H9 (cell line): Measurements from ENCODE around the gene UBAC1. TPM values are rescaled to one million over a fixed set of nuclear protein-coding genes. Genes with fewer than 3 reads are reported as not detected.

Experiments used
- DNase-seq: peaks from one replicate; pipeline ENCODE4 v3.0.0-alpha.2; 2017
- H2AFZ ChIP-seq: one replicate; pipeline ENCODE4 v1.6.1; 2013; ENCODE audit warnings: mild to moderate bottlenecking, low read length, control low read depth, moderate library complexity
- H2AK5ac ChIP-seq: 2 replicates; pipeline ENCODE4 v1.6.1; 2013; ENCODE audit warnings: low read length, control low read depth, mixed read lengths; ENCODE audit not compliant: insufficient read length
- H2BK120ac ChIP-seq: one replicate; pipeline ENCODE4 v1.6.1; 2013; ENCODE audit warnings: low read depth, mild to moderate bottlenecking, low read length, control low read depth, inconsistent platforms; ENCODE audit not compliant: poor library complexity, severe bottlenecking
- H2BK12ac ChIP-seq: 2 replicates; pipeline ENCODE4 v1.6.1; 2013; ENCODE audit warnings: low read length, control low read depth, mixed read lengths, low read depth; ENCODE audit not compliant: insufficient read length
- H2BK15ac ChIP-seq: 2 replicates; pipeline ENCODE4 v1.6.1; 2013; ENCODE audit warnings: low read depth, low read length, control low read depth
- H2BK20ac ChIP-seq: one replicate; pipeline ENCODE4 v1.6.1; 2013; ENCODE audit warnings: low read depth, mild to moderate bottlenecking, low read length, control low read depth, inconsistent platforms; ENCODE audit not compliant: poor library complexity, severe bottlenecking
- H2BK5ac ChIP-seq: 2 replicates; pipeline ENCODE4 v1.6.1; 2013; ENCODE audit warnings: low read length, control low read depth, mixed read lengths; ENCODE audit not compliant: insufficient read length
- H3K14ac ChIP-seq: 2 replicates; pipeline ENCODE4 v1.6.1; 2013; ENCODE audit warnings: low read length, control low read depth; ENCODE audit not compliant: insufficient read depth
- H3K18ac ChIP-seq: 2 replicates; pipeline ENCODE4 v1.6.1; 2013; ENCODE audit warnings: low read depth, mild to moderate bottlenecking, mixed read lengths, low read length, control low read depth; ENCODE audit not compliant: insufficient read length
- H3K23ac ChIP-seq: 2 replicates; pipeline ENCODE4 v1.6.1; 2013; ENCODE audit warnings: low read length, control low read depth, mixed read lengths, low read depth; ENCODE audit not compliant: insufficient read length
- H3K23me2 ChIP-seq: 2 replicates; pipeline ENCODE4 v1.6.1; 2013; ENCODE audit warnings: low read depth, mild to moderate bottlenecking, mixed read lengths, low read length, control low read depth; ENCODE audit not compliant: insufficient read length, poor library complexity, severe bottlenecking
- H3K27ac ChIP-seq: 2 replicates; pipeline ENCODE4 v1.5.1; 2013; ENCODE audit warnings: low read length, control low read depth, mixed read lengths, low read depth; ENCODE audit not compliant: insufficient read length
- H3K27me3 ChIP-seq: 2 replicates; pipeline ENCODE4 v1.6.1; 2013; ENCODE audit warnings: low read length, control low read depth, inconsistent platforms; ENCODE audit not compliant: insufficient read depth
- H3K4ac ChIP-seq: 2 replicates; pipeline ENCODE4 v1.6.1; 2013; ENCODE audit warnings: low read depth, mild to moderate bottlenecking, control low read depth, inconsistent platforms, low read length, moderate library complexity
- H3K4me1 ChIP-seq: 2 replicates; pipeline ENCODE4 v1.6.1; 2013; ENCODE audit warnings: low read length, control low read depth, inconsistent platforms; ENCODE audit not compliant: insufficient read depth
- H3K4me2 ChIP-seq: 2 replicates; pipeline ENCODE4 v1.6.1; 2013; ENCODE audit warnings: low read length, control low read depth, mixed read lengths; ENCODE audit not compliant: insufficient read length, insufficient read depth
- H3K56ac ChIP-seq: 2 replicates; pipeline ENCODE4 v1.6.1; 2013; ENCODE audit warnings: low read depth, mild to moderate bottlenecking, mixed read lengths, low read length, control low read depth; ENCODE audit not compliant: insufficient read length
- H3K79me1 ChIP-seq: 2 replicates; pipeline ENCODE4 v1.6.1; 2013; ENCODE audit warnings: low read depth, mild to moderate bottlenecking, moderate library complexity, low read length, control low read depth, inconsistent platforms; ENCODE audit not compliant: insufficient read depth, poor library complexity, severe bottlenecking
- H3K79me2 ChIP-seq: 2 replicates; pipeline ENCODE4 v1.6.1; 2013; ENCODE audit warnings: low read length, control low read depth, inconsistent platforms; ENCODE audit not compliant: insufficient read depth
- H3K9ac ChIP-seq: 2 replicates; pipeline ENCODE4 v1.6.1; 2013; ENCODE audit warnings: low read length, control low read depth, mixed read lengths; ENCODE audit not compliant: insufficient read length; ENCODE audit errors: extremely low read depth
- H3K9me3 ChIP-seq: one replicate; pipeline ENCODE4 v1.6.1; 2013; ENCODE audit warnings: low read depth, low read length, inconsistent platforms; ENCODE audit not compliant: control insufficient read depth
- H3T11ph ChIP-seq: one replicate; pipeline ENCODE4 v1.6.1; 2013; ENCODE audit warnings: mild to moderate bottlenecking, low read length, control low read depth, inconsistent platforms
- H4K20me1 ChIP-seq: one replicate; pipeline ENCODE4 v1.6.1; 2013; ENCODE audit not compliant: control insufficient read depth, insufficient read length, insufficient read depth
- H4K5ac ChIP-seq: 2 replicates; pipeline ENCODE4 v1.6.1; 2013; ENCODE audit warnings: low read depth, mild to moderate bottlenecking, mixed read lengths, low read length, control low read depth; ENCODE audit not compliant: insufficient read length
- H4K8ac ChIP-seq: replicated peaks from 2 replicates; pipeline ENCODE4 v1.6.1; 2013; ENCODE audit warnings: low read length, control low read depth, mixed read lengths, low read depth; ENCODE audit not compliant: insufficient read length
- H4K91ac ChIP-seq: 2 replicates; pipeline ENCODE4 v1.6.1; 2013; ENCODE audit warnings: low read depth, mild to moderate bottlenecking, moderate library complexity, mixed read lengths, low read length, control low read depth; ENCODE audit not compliant: insufficient read length
- H3K27ac Mint-ChIP-seq, 3 experiments: 2 replicates in 2 of 3; 3 replicates in 1 of 3; pipeline ENCODE4 v1.8.0; 2020 to 2021; ENCODE audit warnings: mixed read lengths in 3 of 3, mild to moderate bottlenecking in 1 of 3, moderate library complexity in 1 of 3
- H3K27me3 Mint-ChIP-seq: 2 replicates; pipeline ENCODE4 v1.8.0; 2021; ENCODE audit warnings: low read depth, mild to moderate bottlenecking, moderate library complexity, mixed read lengths
- H3K36me3 Mint-ChIP-seq, 3 experiments: 2 replicates in 2 of 3; 3 replicates in 1 of 3; pipeline ENCODE4 v1.8.0; 2020 to 2021; ENCODE audit warnings: low read depth in 3 of 3, mixed read lengths in 3 of 3; ENCODE audit not compliant: insufficient read depth in 1 of 3
- H3K4me1 Mint-ChIP-seq, 2 experiments: 2 replicates each; pipeline ENCODE4 v1.8.0; 2020; ENCODE audit warnings: mixed read lengths in 2 of 2
- H3K4me3 Mint-ChIP-seq, 2 experiments: 2 replicates in 1 of 2; 3 replicates in 1 of 2; pipeline ENCODE4 v1.8.0; 2020 to 2021; ENCODE audit warnings: mild to moderate bottlenecking in 2 of 2, mixed read lengths in 2 of 2, moderate library complexity in 1 of 2
- H3K9me3 Mint-ChIP-seq, 2 experiments: 2 replicates in 1 of 2; 3 replicates in 1 of 2; pipeline ENCODE4 v1.8.0; 2020; ENCODE audit warnings: mild to moderate bottlenecking in 2 of 2, mixed read lengths in 2 of 2, moderate library complexity in 1 of 2
- CTCF ChIP-seq: fragments of 200-600 bp; sonication (generic); conservative IDR thresholded peaks from 3 replicates; pipeline ENCODE4 v1.8.0; 2021; ENCODE audit warnings: antibody characterized with exemption, mild to moderate bottlenecking
- WGBS: extraction: QIAGEN DNeasy Blood & Tissue Kit; methylation state at CpG from one replicate; pipeline ENCODE4 v1.1.7; 2013; ENCODE audit warnings: missing lambda C conversion rate, low lambda C conversion rate, mixed read lengths; ENCODE audit not compliant: insufficient read length; ENCODE audit errors: extremely low coverage; 5-methylcytosine and 5-hydroxymethylcytosine counted together
- total RNA-seq: library from RNA; stranded (reverse); gene quantifications from 2 replicates; pipeline ENCODE4 v1.2.1, GENCODE V29; 2021

UBAC1 gene
- total RNA-seq, 1 experiment from 2014 or later, result 47.5 TPM

- WGBS, result no CpG with 5 or more reads among the region's 11 CpGs
- Histone ChIP-seq H3T11ph (no peak overlapping the region), H2AK5ac (no peak overlapping the region), H3K4me2 (no peak overlapping the region), H4K20me1 (peaks cover 2% of the 10 kb centered on the region), H3K27me3 (no peaks in the 10 kb centered on the region), H3K79me1 (no peaks in the 10 kb centered on the region), H3K4me1 (peaks cover 2% of the 10 kb centered on the region; the same call in 1 of the 2 replicates), H2BK12ac (no peak overlapping the region), H2BK20ac (no peak overlapping the region), H4K91ac (no peak overlapping the region), H3K9ac (no peak overlapping the region), H3K27ac (no peak overlapping the region), H3K14ac (no peak overlapping the region), H4K5ac (no peak overlapping the region), H3K23me2 (peaks cover 5% of the 10 kb centered on the region), H3K79me2 (peaks cover 12% of the 10 kb centered on the region; the same call in 1 of the 2 replicates), H4K8ac (no peak overlapping the region), H2BK120ac (no peak overlapping the region), H3K23ac (no peak overlapping the region), H3K9me3 (no peaks in the 10 kb centered on the region), H2BK5ac (no peak overlapping the region), H2AFZ (no peak overlapping the region), H3K18ac (no peak overlapping the region), H2BK15ac (no peak overlapping the region), H3K4ac (no peak overlapping the region), H3K56ac (no peak overlapping the region)
- peaks cover 0 to 3% of the 10 kb centered on the region in 2 experiments; a peak in 2 of 5 replicates for H3K9me3 Mint-ChIP-seq
- no peak for TF ChIP-seq CTCF
- peaks cover 12% of the 10 kb centered on the region for H3K27me3 Mint-ChIP-seq
- H3K27ac Mint-ChIP-seq, result no peak overlapping the region; a peak in 1 of 7 replicates
- H3K4me3 Mint-ChIP-seq, result peak overlapping the region in 1 of 2 experiments; percentile 10; a peak in 1 of 5 replicates
- DNase-seq, result no peak
- peaks cover 24 to 27% of the 10 kb centered on the region in 2 experiments for H3K4me1 Mint-ChIP-seq
- H3K36me3 Mint-ChIP-seq, result peaks cover 0 to 7% (median 4%) of the 10 kb centered on the region in 3 experiments; a peak in 3 of 7 replicates
Observed at GRCh38 chr9:135962696-135963307, 1.6 kb upstream of the UBAC1 start.
